RPMI8226 (cell line): ENCODE results near the gene ATRNL1.
A peak's percentile ranks its signal among the peaks of the same experiment; 100 is the strongest.
"Not testable (repeated sequence)": the region's sequence is repeated elsewhere in the genome, so short reads cannot be mapped to it uniquely, and the experiment has no call there.

ENCODE experiments used
- DNase-seq: peaks from one replicate; pipeline ENCODE4 v3.0.0-alpha.2; 2015

The ATRNL1 gene

GRCh38 chr10:115638246-115638645, 545.1 kb downstream of the ATRNL1 start:
- no peak for DNase-seq

DNA sequence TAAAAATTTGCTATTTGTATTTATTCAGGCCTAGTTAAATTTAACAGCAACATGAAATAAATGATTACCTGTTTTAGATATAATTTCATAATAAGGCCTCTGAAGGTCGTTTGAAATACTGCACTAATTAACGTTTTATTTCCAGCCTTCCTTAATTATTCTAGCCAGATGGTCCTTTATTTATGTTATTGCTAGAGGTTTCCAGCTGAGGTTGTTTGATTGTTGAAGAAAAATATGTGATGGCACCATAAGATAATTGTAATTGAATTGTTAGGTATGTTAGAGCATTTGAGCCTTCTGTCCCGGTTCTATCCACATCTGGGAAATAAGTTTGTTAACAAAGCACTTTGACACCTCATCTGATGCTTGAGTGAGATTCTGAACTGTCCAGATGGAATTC, 556.1 kb downstream of the ATRNL1 start:
- DNase-seq: no peak

GRCh38 chr10:115653473-115653872, 560.3 kb downstream of the ATRNL1 start:
- DNase-seq: no peak

DNA sequence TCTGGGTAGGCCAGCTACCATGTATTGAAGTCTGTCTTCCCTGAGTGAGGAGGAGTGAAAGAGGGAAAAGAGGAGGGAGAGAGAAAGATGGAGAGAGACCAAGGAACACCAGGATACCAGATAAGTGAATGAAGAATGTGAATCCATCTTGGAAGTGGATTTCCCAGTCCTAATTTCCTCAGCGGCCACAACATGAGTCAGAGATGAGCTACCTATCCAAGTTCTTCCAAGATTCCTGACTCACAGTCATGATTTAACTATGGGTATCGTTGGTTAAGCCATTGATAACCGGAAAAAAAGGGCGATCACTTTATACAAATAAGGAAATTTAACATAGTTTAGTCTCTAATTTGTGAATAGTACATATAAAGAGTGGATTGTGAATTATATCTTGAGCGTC, 561.8 kb downstream of the ATRNL1 start:
- DNase-seq: no peak

GRCh38 chr10:115657161-115657860, 564.1 kb downstream of the ATRNL1 start:
- no peak for DNase-seq

- DNase-seq: no peak
These were observed 566.5 kb downstream of the ATRNL1 start for GRCh38 chr10:115659616-115660015.

GRCh38 chr10:115660391-115660790, 567.2 kb downstream of the ATRNL1 start:
- DNase-seq: no peak

- no peak for DNase-seq
These were observed 569.3 kb downstream of the ATRNL1 start for GRCh38 chr10:115662422-115662821.

DNA sequence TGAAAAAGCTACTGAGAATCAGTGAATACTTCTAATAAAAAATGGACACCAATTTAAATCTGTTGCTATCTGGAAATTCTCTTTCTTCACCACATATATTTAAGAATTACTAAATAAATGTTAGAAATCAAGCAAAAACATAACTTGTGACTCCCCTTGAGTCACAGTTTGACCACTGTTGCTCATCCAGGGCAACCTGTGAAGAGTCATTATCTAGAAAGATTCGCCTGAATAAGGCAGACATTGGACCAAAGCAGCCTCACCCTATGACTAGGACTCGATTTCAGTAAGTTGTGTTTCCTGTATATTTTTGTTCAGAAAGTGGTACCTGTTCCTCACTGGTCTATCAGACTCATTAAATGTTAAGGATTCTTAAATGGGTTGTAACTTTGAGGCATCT, 572.4 kb downstream of the ATRNL1 start:
- DNase-seq: no peak

- no peak for DNase-seq
These were observed 581.3 kb downstream of the ATRNL1 start for GRCh38 chr10:115674496-115674895.

GRCh38 chr10:115696747-115697146, 603.6 kb downstream of the ATRNL1 start:
- DNase-seq: no peak

DNA sequence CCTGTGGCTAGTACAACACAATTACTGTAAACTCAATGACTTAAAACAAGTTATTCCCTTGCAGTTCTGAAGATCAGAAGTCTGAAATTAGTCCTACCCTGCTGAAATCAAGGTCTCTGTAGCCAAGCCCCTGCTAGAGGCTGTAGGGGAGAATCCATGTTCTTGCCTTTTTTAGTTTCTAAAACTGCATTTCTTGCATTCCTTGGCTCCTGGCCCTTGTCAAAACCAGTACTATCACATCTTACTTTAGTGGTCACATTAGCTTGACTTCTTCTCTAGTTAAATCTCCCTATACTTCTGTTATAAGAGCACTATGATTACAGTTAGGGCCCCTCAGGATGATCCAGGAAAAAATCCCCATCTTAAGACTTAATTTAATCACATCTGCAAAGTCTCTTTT, 612.9 kb downstream of the ATRNL1 start:
- DNase-seq: no peak

DNA sequence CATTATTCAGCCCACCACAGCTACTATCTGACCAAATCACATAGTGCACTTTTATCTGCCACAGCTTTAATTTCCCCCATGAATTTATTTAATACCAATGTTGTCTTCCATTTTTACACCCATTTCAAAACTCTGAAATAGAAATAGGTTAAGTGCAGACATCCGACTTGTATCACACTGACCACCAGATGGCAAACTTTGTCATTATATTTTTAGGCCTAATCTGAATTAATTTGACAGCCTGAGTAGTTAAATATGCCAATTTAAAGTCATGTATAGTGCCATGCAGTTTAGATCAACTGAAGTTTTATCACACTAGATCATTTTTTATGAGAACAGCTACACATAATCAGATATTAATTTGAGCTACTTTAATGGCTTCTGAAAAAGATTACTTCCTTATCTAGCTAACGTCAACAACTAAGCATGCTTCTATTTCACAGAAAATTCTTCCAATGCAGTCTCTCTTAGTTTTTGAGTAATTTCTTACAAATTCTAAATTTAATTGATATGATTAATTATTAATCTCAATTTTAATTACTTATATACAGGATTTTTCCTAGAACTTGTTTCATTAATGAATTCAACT, 613.4 kb downstream of the ATRNL1 start:
- DNase-seq: peak; percentile 3

DNA sequence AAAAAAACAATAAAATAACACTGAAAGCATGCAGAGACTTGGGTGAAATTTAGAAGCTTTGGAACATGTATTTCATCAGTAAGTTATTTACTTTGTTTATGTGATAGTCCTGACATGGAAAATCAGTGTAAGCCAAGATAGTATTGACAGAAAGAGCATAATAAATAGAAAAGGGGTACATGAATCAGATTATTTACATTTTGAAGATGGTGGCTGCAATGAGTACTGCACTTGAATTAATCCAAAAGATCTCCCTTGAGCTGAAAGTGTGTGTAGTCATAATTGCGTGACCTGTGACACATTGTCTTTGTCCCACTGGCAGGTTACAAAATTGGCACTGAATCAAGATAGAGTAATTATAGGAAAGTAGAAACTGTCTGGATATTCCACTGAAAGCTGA, 617.0 kb downstream of the ATRNL1 start:
- no peak for DNase-seq

DNA sequence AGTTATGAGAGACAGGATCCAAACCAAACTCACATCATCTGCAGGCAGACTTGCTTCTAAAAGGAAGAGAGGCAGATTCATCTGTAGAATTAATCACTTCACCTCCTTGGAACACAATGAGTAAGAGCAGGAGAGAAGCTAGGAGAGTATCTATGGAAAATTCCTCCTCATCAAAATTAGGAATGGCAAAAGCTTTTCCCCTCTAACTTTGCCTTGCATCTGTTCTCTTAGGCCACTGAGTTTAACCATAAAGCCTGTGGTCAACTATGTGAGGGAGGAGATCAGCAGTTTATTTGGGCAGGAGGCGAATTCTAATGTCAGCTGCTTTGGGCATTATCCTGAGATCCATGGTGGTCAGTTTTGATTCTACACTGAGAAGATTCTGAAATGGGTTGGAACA, 618.1 kb downstream of the ATRNL1 start:
- DNase-seq: no peak

- DNase-seq: no peak
These were observed 627.0 kb downstream of the ATRNL1 start for GRCh38 chr10:115720121-115720520.

- DNase-seq: no peak
These were observed 634.0 kb downstream of the ATRNL1 start for GRCh38 chr10:115727129-115727528.

- DNase-seq: no peak
These were observed 650.9 kb downstream of the ATRNL1 start for GRCh38 chr10:115744089-115744488.

- DNase-seq: no peak
These were observed 652.8 kb downstream of the ATRNL1 start for GRCh38 chr10:115745943-115746342.

DNA sequence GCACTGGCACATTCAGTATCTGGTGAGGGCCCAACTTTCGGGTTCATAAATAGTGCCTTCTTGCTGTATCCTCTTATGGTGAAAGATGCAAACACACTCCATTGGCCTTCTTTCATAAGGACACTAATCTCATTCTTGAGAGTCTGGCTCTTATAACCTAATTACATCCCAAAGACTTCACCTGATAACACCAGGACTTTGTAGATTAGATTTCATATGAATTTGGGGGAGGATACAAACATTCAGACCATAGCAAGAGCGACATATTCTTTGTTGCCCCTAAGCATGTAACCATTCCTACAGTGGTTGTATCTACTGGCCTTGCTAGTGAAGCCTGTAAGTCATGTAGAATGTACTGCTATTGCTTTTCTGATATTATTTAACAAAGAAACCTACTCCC, 654.6 kb downstream of the ATRNL1 start:
- no peak for DNase-seq

GRCh38 chr10:115758488-115758887, 665.3 kb downstream of the ATRNL1 start:
- not testable (repeated sequence) for DNase-seq

DNA sequence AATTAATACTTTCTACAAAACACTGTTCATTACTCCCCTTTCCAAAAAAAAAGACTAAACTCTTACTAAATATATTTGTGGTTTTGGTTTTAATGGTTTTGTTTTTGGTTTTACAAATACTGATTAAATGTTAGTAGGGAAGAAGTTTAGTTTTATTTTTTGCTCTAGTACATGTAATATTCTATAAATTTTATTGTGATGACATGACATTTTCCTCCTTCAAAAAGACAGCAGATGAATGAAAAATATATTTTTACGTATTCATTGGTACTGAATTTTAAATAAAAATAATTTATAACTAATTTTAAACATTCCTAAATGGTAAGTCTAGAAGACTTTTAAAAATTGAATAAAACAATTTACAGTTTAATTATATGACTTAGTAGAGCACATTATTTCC, 667.0 kb downstream of the ATRNL1 start:
- DNase-seq: no peak

GRCh38 chr10:115761166-115761565, 668.0 kb downstream of the ATRNL1 start:
- DNase-seq: no peak

DNA sequence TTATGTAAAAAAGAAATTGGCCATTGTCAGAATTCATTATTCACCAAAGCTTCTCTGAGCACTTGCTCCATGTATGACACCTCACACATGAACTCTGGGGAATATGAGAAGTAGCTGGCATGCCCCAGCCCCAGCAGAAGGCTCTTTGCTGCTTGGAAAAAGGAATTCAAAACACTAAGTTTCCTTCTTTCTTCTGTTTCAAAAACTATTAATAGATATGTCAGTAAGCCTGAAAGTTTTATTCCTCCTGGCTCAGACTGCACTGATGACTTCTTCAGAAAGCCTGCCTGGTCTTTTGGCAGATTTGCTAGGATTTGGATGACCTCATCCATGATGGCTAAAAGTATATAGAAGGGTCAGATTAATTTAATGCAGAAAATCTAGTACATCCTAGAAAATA, 668.9 kb downstream of the ATRNL1 start:
- no peak for DNase-seq

- DNase-seq: no peak
These were observed 678.6 kb downstream of the ATRNL1 start for GRCh38 chr10:115771755-115772154.
